Tibial nerve (tissue), 4 donors: ENCODE data around the gene RARG.

Experiments used
- EP300 ChIP-seq, 2 donors: sonication (generic); formaldehyde crosslinking; IDR thresholded peaks; one replicate each; pipeline ENCODE4 v1.6.1; 2017; ENCODE audit warnings: antibody characterized with exemption in 2 of 2, mild to moderate bottlenecking in 1 of 2
- POLR2A ChIP-seq, 2 donors: fragments of 450-650 bp; IDR thresholded peaks; one replicate each; pipeline ENCODE4 v1.6.1; 2017; ENCODE audit warnings: antibody characterized with exemption in 2 of 2, mild to moderate bottlenecking in 2 of 2, moderate library complexity in 2 of 2
- TF ChIP-seq, protein P1 (sequence below), 5 experiments: fragments of 200-600 bp in 3 of 5; fragments of 450-650 bp in 2 of 5; sonication (generic) in 3 of 5; IDR thresholded peaks; one replicate each; pipeline ENCODE4 v1.5.1; 2016 to 2019; ENCODE audit warnings: antibody characterized with exemption in 5 of 5, mild to moderate bottlenecking in 3 of 5, moderate library complexity in 2 of 5

DNA sequence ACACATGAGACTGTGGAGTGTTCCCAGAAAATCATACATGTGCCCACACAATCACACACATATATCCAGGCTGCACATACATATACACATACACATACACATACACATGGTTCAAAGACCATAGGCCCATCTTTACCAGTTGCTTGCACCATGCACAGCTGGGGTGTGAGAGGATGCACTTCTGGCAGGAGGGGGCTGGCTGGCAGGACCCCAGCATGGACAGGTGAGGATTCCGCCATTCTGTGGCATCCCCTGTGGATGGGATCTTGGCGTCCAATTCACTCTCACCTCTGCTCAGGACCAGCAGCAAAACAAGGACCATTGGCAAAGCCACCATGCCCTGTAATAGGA, 31.9 kb downstream of the RARG start:
- TF ChIP-seq EP300 (IDR thresholded peaks at IDR 0.05) = no peak
- TF ChIP-seq, protein P1, sequence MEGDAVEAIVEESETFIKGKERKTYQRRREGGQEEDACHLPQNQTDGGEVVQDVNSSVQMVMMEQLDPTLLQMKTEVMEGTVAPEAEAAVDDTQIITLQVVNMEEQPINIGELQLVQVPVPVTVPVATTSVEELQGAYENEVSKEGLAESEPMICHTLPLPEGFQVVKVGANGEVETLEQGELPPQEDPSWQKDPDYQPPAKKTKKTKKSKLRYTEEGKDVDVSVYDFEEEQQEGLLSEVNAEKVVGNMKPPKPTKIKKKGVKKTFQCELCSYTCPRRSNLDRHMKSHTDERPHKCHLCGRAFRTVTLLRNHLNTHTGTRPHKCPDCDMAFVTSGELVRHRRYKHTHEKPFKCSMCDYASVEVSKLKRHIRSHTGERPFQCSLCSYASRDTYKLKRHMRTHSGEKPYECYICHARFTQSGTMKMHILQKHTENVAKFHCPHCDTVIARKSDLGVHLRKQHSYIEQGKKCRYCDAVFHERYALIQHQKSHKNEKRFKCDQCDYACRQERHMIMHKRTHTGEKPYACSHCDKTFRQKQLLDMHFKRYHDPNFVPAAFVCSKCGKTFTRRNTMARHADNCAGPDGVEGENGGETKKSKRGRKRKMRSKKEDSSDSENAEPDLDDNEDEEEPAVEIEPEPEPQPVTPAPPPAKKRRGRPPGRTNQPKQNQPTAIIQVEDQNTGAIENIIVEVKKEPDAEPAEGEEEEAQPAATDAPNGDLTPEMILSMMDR (IDR thresholded peaks at IDR 0.05) = no peak
- TF ChIP-seq POLR2A (IDR thresholded peaks at IDR 0.05) = no peak
